Ecto neural progenitor cell (in vitro differentiated cells): Measurements from ENCODE around the gene IL12RB2.
"Not testable (repeated sequence)": the region's sequence is repeated elsewhere in the genome, so short reads cannot be mapped to it uniquely, and the experiment has no call there.

Source experiments
- DNase-seq: peaks from one replicate; pipeline ENCODE4 v3.0.0-alpha.2; 2018; ENCODE audit warnings: low spot score

The IL12RB2 gene

GRCh38 chr1:67431869-67432578, 124.4 kb downstream of the IL12RB2 start:
- DNase-seq, result no peak

- no peak for DNase-seq
Measured at GRCh38 chr1:67432745-67433144, 125.1 kb downstream of the IL12RB2 start.

GRCh38 chr1:67433837-67434236, 126.2 kb downstream of the IL12RB2 start:
- DNase-seq, result no peak

GRCh38 chr1:67434491-67434890, 126.8 kb downstream of the IL12RB2 start:
- no peak for DNase-seq

GRCh38 chr1:67436511-67437055, 128.9 kb downstream of the IL12RB2 start:
- DNase-seq, result no peak

GRCh38 chr1:67437961-67438360, 130.3 kb downstream of the IL12RB2 start:
- DNase-seq, result no peak

- no peak for DNase-seq
Measured at GRCh38 chr1:67439277-67440029, 131.8 kb downstream of the IL12RB2 start.

GRCh38 chr1:67440339-67440738, 132.7 kb downstream of the IL12RB2 start:
- no peak for DNase-seq

- no peak for DNase-seq
Measured at GRCh38 chr1:67441183-67441582, 133.5 kb downstream of the IL12RB2 start.

- no peak for DNase-seq
Measured at GRCh38 chr1:67441739-67442281, 134.1 kb downstream of the IL12RB2 start.

GRCh38 chr1:67446014-67446413, 138.3 kb downstream of the IL12RB2 start:
- not testable (repeated sequence) for DNase-seq
